Stomach (tissue), 9 donors: ENCODE measurements around the gene SELENOK. TPM values are rescaled to one million over a fixed set of nuclear protein-coding genes. Genes with fewer than 3 reads are reported as not detected.
A peak's percentile ranks its signal among the peaks of the same experiment; 100 is the strongest.

Experiments used
- DNase-seq, 2 donors: peaks; one replicate each; pipeline versions ENCODE4 v3.0.0 to v3.0.0-alpha.2; 2013 to 2019
- H3K27ac ChIP-seq, 5 donors: fragments of 200-600 bp in 4 of 5; sonication (generic) in 4 of 5; one replicate each; pipeline ENCODE4 v1.5.1; 2013 to 2019; ENCODE audit warnings: mild to moderate bottlenecking in 1 of 5, moderate library complexity in 1 of 5
- H3K27me3 ChIP-seq, 3 donors: fragments of 200-600 bp; sonication (generic); one replicate each; pipeline ENCODE4 v1.5.1; 2017 to 2019; ENCODE audit warnings: mixed run types in 1 of 3
- H3K36me3 ChIP-seq, 4 donors: fragments of 200-600 bp; sonication (generic); 1 replicate in 3 of 4; 2 replicates in 1 of 4; pipeline ENCODE4 v1.5.1; 2016 to 2019
- H3K4me1 ChIP-seq, 4 donors: fragments of 200-600 bp; sonication (generic); one replicate each; pipeline ENCODE4 v1.5.1; 2016 to 2019
- H3K4me3 ChIP-seq, 4 donors: fragments of 200-600 bp; sonication (generic) in 3 of 4; one replicate each; pipeline ENCODE4 v1.5.1; 2016 to 2019; ENCODE audit warnings: mild to moderate bottlenecking in 1 of 4
- H3K9me3 ChIP-seq, 4 donors: fragments of 200-600 bp; sonication (generic); one replicate each; pipeline ENCODE4 v1.5.1; 2016 to 2019
- CTCF ChIP-seq, 7 experiments: fragments of 450-650 bp in 4 of 7; fragments of 200-600 bp in 3 of 7; sonication (generic) in 3 of 7; IDR thresholded peaks; one replicate each; pipeline ENCODE4 v1.5.1; 2016 to 2019; ENCODE audit warnings: antibody characterized with exemption in 7 of 7, control low read depth in 2 of 7, mild to moderate bottlenecking in 1 of 7
- EP300 ChIP-seq: sonication (generic); formaldehyde crosslinking; IDR thresholded peaks from one replicate; pipeline ENCODE4 v1.6.1; 2017; ENCODE audit warnings: antibody characterized with exemption
- POLR2A ChIP-seq, 4 donors: fragments of 450-650 bp; IDR thresholded peaks; one replicate each; pipeline ENCODE4 v1.6.1; 2016; ENCODE audit warnings: antibody characterized with exemption in 4 of 4, control low read depth in 2 of 4, mild to moderate bottlenecking in 1 of 4, moderate library complexity in 1 of 4
- POLR2AphosphoS5 ChIP-seq, 3 donors: sonication (generic); formaldehyde crosslinking; IDR thresholded peaks; one replicate each; pipeline ENCODE4 v1.6.1; 2016; ENCODE audit warnings: antibody characterized with exemption in 3 of 3
- WGBS, 5 donors: extraction: QIAGEN DNeasy Blood & Tissue Kit in 3 of 5; methylation state at CpG; one replicate each; pipeline versions ENCODE4 v1.1.5 to v1.1.7; 2013 to 2018; 5-methylcytosine and 5-hydroxymethylcytosine counted together
- intact Hi-C: fragments of 100-400 bp; cut with DNase I; formaldehyde crosslinking; loops from one replicate; pipeline ENCODE4 v1.15.1; 2023; ENCODE audit warnings: low total_unique reads
- polyA plus RNA-seq, 3 donors: library from polyadenylated mRNA; stranded (reverse); fragments of 200-250 nt; gene quantifications; one replicate each; pipeline ENCODE4 v1.2.3, GENCODE V29; 2013
- total RNA-seq, 5 donors: library from RNA; depleted of rRNA; stranded (reverse); fragments of >200 nt; gene quantifications; one replicate each; pipeline versions ENCODE4 v1.1.0 to v1.2.3, GENCODE V29; 2014 to 2016
- donor health status: healthy with polysubstance abuse.
- donor health status: Bipolar disorder and iron deficiency.
- donor health status: healthy.

Gene SELENOK
- total and polyA plus RNA-seq, 8 donors: 19.4 to 143 (median 68.1) TPM

- DNase-seq: peak; percentile 35 to 49
- H3K4me1 ChIP-seq: peaks cover 28 to 59% (median 43%) of the 10 kb centered on the region in 4 donors
- H3K27ac ChIP-seq: peak overlapping the region; percentile 85 to 91 (median 87)
Observed at GRCh38 chr3:53844262-53845102, 47.2 kb downstream of the SELENOK start.

GRCh38 chr3:53843195-53844177 is 48.2 kb downstream of the SELENOK start:
- WGBS, 5 donors: 52 to 61% (median 61%) methylated on average over 10 of the region's 10 CpGs
- intact Hi-C loops: no loop called here
- Histone ChIP-seq H3K36me3 (peaks cover 0 to 9% (median 8%) of the 10 kb centered on the region in 4 donors), H3K4me3 (peak overlapping the region in 1 of 4 donors; percentile 82), H3K27ac (peak overlapping the region; percentile 85 to 91 (median 87)), H3K9me3 (no peaks in the 10 kb centered on the region), H3K4me1 (peaks cover 28 to 59% (median 43%) of the 10 kb centered on the region in 4 donors), H3K27me3 (peaks cover 0 to 35% (median 18%) of the 10 kb centered on the region in 3 donors)
- TF ChIP-seq EP300: no peak
- no peak for TF ChIP-seq POLR2A (IDR thresholded peaks at IDR 0.05)
- no peak for TF ChIP-seq CTCF (IDR thresholded peaks at IDR 0.05)
- no peak for TF ChIP-seq POLR2AphosphoS5 (IDR thresholded peaks at IDR 0.05)
- peak in 1 of 2 donors; percentile 50 for DNase-seq

More at GRCh38 chr3:53844262-53845102, 47.2 kb downstream of the SELENOK start:
- no peaks in the 10 kb centered on the region for H3K36me3 ChIP-seq
- no peaks in the 10 kb centered on the region for H3K9me3 ChIP-seq
- TF ChIP-seq POLR2A (IDR thresholded peaks at IDR 0.05) (no peak), CTCF (IDR thresholded peaks at IDR 0.05) (no peak), POLR2AphosphoS5 (IDR thresholded peaks at IDR 0.05) (peak in 1 of 3 donors; percentile 9), EP300 (no peak)
- WGBS, 5 donors: 37 to 72% (median 50%) methylated on average over 7 to 9 of the region's 9 CpGs
- intact Hi-C loops: no loop called here
- peaks cover 0 to 43% (median 18%) of the 10 kb centered on the region in 3 donors for H3K27me3 ChIP-seq
- peak overlapping the region in 3 of 4 donors; percentile 66 to 82 (median 77) for H3K4me3 ChIP-seq

GRCh38 chr3:53842436-53843194 is 49.0 kb downstream of the SELENOK start:
- intact Hi-C loops: no loop called here
- Histone ChIP-seq H3K4me3 (no peak overlapping the region), H3K4me1 (peaks cover 28 to 59% (median 43%) of the 10 kb centered on the region in 4 donors), H3K36me3 (peaks cover 0 to 13% (median 12%) of the 10 kb centered on the region in 4 donors), H3K27ac (peak overlapping the region; percentile 81 to 91 (median 87)), H3K9me3 (no peaks in the 10 kb centered on the region), H3K27me3 (peaks cover 0 to 29% (median 18%) of the 10 kb centered on the region in 3 donors)
- peak; percentile 89 to 95 for DNase-seq
- TF ChIP-seq CTCF (IDR thresholded peaks at IDR 0.05) (peak in 4 of 7 experiments; percentile 4 to 58 (median 24)), EP300 (no peak), POLR2AphosphoS5 (IDR thresholded peaks at IDR 0.05) (peak in 2 of 3 donors; percentile 4 to 55), POLR2A (IDR thresholded peaks at IDR 0.05) (no peak)
- 22 to 35% (median 34%) methylated on average over 12 of the region's 12 CpGs for WGBS, 5 donors
